Body of pancreas (tissue), 4 donors: ENCODE measurements around the gene COL5A2. TPM values are rescaled to one million over a fixed set of nuclear protein-coding genes. Genes with fewer than 3 reads are reported as not detected.

ENCODE experiments used
- ATAC-seq: fragments of 150-250 bp; one replicate; pipeline ENCODE4 v1.9.1; 2016
- DNase-seq, 4 donors: peaks; one replicate each; pipeline ENCODE4 v3.0.0-alpha.2; 2019
- H3K27ac ChIP-seq, 4 donors: fragments of 200-600 bp; sonication (generic); 1 replicate in 3 of 4; 2 replicates in 1 of 4; pipeline versions ENCODE4 v1.5.1 to v1.6.1; 2016 to 2019; ENCODE audit warnings: mild to moderate bottlenecking in 1 of 4, mixed read lengths in 1 of 4, moderate library complexity in 1 of 4
- H3K27me3 ChIP-seq, 2 donors: fragments of 200-600 bp; sonication (generic); one replicate each; pipeline ENCODE4 v1.6.0; 2016; ENCODE audit warnings: mild to moderate bottlenecking in 1 of 2
- H3K36me3 ChIP-seq, 2 donors: fragments of 200-600 bp; sonication (generic); replicated peaks in 1 of 2; 2 replicates each; pipeline ENCODE4 v1.5.1; 2016; ENCODE audit warnings: low read depth in 2 of 2; ENCODE audit not compliant: insufficient read depth in 1 of 2
- H3K4me1 ChIP-seq: fragments of 200-600 bp; sonication (generic); one replicate; pipeline ENCODE4 v1.6.0; 2016
- H3K4me3 ChIP-seq, 2 donors: fragments of 200-600 bp; sonication (generic); 1 replicate in 1 of 2; 2 replicates in 1 of 2; pipeline ENCODE4 v1.5.1; 2016 to 2019
- H3K9me3 ChIP-seq, 3 donors: fragments of 200-600 bp; sonication (generic); 1 replicate in 2 of 3; 2 replicates in 1 of 3; pipeline ENCODE4 v1.5.1; 2016
- POLR2A ChIP-seq, 3 donors: fragments of 450-650 bp; IDR thresholded peaks; one replicate each; pipeline ENCODE4 v1.6.1; 2016; ENCODE audit warnings: antibody characterized with exemption in 3 of 3, mild to moderate bottlenecking in 2 of 3
- WGBS, 2 donors: methylation state at CpG; one replicate each; pipeline ENCODE4 v1.1.5; 2017; 5-methylcytosine and 5-hydroxymethylcytosine counted together
- intact Hi-C: fragments of 100-400 bp; cut with DNase I; formaldehyde crosslinking; loops from one replicate; pipeline ENCODE4 v1.15.1; 2023
- total RNA-seq, 2 donors: library from RNA; depleted of rRNA; stranded (reverse); fragments of >200 nt; gene quantifications; one replicate each; pipeline ENCODE4 v1.1.0, GENCODE V29; 2016
- TF ChIP-seq, protein P1 (sequence below), 7 experiments: fragments of 450-650 bp in 4 of 7; fragments of 200-600 bp in 3 of 7; sonication (generic) in 3 of 7; IDR thresholded peaks; one replicate each; pipeline ENCODE4 v1.5.1; 2016 to 2019; ENCODE audit warnings: antibody characterized with exemption in 7 of 7

COL5A2 gene
- total RNA-seq, 2 donors from 2014 or later: 10.1 to 24.1 TPM

DNA sequence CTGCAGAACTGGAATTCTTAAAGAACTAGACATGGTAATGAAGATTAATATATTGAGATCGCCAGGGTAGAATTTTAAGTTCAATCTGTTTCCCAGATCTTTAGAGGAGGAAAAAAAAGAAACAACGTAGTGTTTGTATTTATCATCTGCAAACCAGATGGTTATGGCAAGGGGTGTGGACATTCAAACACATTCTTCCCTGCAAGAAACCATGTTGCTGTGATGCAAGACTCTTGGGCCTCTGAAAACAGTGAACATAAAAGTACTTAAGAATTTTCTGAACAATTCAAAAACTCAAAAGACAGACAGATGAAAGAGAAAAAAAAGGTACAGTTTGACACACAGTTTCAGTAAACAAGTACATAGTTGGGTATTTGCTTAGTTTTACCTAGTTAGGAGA lies 35.6 kb downstream of the COL5A2 start:
- no peaks in the 10 kb centered on the region for H3K27me3 ChIP-seq
- no peak for DNase-seq
- H3K4me3 ChIP-seq: no peak overlapping the region
- no peak for ATAC-seq
- no peaks in the 10 kb centered on the region for H3K4me1 ChIP-seq
- H3K9me3 ChIP-seq: no peaks in the 10 kb centered on the region
- no peak for TF ChIP-seq POLR2A (IDR thresholded peaks at IDR 0.05)
- TF ChIP-seq, protein P1, sequence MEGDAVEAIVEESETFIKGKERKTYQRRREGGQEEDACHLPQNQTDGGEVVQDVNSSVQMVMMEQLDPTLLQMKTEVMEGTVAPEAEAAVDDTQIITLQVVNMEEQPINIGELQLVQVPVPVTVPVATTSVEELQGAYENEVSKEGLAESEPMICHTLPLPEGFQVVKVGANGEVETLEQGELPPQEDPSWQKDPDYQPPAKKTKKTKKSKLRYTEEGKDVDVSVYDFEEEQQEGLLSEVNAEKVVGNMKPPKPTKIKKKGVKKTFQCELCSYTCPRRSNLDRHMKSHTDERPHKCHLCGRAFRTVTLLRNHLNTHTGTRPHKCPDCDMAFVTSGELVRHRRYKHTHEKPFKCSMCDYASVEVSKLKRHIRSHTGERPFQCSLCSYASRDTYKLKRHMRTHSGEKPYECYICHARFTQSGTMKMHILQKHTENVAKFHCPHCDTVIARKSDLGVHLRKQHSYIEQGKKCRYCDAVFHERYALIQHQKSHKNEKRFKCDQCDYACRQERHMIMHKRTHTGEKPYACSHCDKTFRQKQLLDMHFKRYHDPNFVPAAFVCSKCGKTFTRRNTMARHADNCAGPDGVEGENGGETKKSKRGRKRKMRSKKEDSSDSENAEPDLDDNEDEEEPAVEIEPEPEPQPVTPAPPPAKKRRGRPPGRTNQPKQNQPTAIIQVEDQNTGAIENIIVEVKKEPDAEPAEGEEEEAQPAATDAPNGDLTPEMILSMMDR (IDR thresholded peaks at IDR 0.05): no peak
- 49 to 57% methylated on average over 2 of the region's 2 CpGs for WGBS, 2 donors
- no peaks in the 10 kb centered on the region for H3K36me3 ChIP-seq
- intact Hi-C loops: no loop called here
- no peak overlapping the region for H3K27ac ChIP-seq

DNA sequence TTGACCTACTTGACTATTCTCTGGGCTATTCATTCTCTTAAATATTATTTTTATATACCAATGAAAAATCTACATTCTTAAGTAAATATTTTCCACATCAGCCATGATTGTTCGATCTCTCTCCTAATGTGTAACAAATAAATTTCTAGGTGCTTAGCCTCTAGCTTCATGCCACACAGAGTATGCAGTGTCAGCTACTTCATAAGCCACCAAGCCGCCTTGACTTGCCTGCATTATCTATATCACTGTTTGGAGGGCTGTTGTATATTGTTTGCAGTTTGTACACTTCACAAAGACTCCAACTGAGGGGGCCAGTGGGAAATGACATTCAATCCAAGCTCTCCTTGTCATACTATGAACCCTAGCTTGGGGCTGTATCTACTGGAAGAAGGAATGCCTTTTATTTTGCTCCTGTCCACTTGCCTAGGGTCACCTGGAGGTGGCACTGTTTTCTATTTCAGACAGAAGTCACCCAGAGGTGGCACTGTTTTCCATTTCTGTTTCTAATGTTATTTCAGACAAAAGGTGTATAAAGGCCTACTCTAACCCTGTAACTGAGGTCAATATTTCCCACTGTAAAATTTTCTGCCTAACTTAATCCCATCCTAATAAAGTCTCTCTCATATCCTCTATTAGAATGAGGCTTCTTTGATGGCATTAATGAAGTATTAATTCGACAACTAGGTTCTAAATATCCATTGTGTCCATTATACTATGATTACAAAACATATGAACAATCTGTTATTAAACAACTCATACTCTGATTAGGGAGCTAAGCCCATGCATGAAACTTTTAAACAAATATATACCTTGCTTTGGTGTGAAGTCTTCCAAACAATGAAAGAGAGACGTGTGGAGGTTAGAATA lies 36.4 kb downstream of the COL5A2 start:
- DNase-seq: peak; percentile 43 to 59 (median 50)
- Histone ChIP-seq H3K4me3 (no peak overlapping the region), H3K36me3 (no peaks in the 10 kb centered on the region), H3K27me3 (no peaks in the 10 kb centered on the region), H3K27ac (no peak overlapping the region), H3K4me1 (no peaks in the 10 kb centered on the region), H3K9me3 (no peaks in the 10 kb centered on the region)
- intact Hi-C loops: no loop called here
- TF ChIP-seq POLR2A (IDR thresholded peaks at IDR 0.05): no peak
- TF ChIP-seq, protein P1 (IDR thresholded peaks at IDR 0.05): peak; percentile 53 to 92 (median 87)
- WGBS, 2 donors: 77 to 83% methylated on average over 4 of the region's 4 CpGs
- ATAC-seq: peak; percentile 91

- H3K4me3 ChIP-seq: no peak overlapping the region
- no peak for DNase-seq
- WGBS, 2 donors: 88 to 94% methylated on average over 5 of the region's 5 CpGs
- H3K27ac ChIP-seq: no peak overlapping the region
- intact Hi-C loops: no loop called here
- H3K36me3 ChIP-seq: no peaks in the 10 kb centered on the region
- H3K27me3 ChIP-seq: no peaks in the 10 kb centered on the region
- ATAC-seq: no peak
- no peaks in the 10 kb centered on the region for H3K9me3 ChIP-seq
- no peak for TF ChIP-seq POLR2A (IDR thresholded peaks at IDR 0.05)
- TF ChIP-seq, protein P1 (IDR thresholded peaks at IDR 0.05): no peak
- H3K4me1 ChIP-seq: no peaks in the 10 kb centered on the region
These were observed 40.8 kb downstream of the COL5A2 start for GRCh38 chr2:189138800-189139199.

DNA sequence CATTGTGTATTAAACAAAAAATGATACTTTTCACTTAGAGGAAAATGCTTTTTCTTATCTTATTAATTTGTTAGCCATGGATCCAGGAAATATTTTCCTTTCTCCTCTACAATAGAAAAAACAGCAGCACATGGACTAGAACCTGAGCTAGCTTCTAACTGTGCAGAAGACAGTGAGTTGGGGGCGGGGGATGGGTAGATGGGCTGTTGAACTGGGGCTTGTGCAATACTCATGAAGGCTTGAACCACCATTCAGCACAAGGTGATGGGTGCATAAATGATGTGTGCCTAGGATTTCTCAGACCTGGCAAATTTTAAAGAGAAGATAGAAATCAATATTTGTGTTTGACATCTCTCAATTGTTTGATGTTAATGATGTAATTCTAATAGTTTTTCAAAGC lies 42.0 kb downstream of the COL5A2 start:
- Histone ChIP-seq H3K9me3 (no peaks in the 10 kb centered on the region), H3K4me1 (no peaks in the 10 kb centered on the region), H3K27ac (no peak overlapping the region), H3K27me3 (no peaks in the 10 kb centered on the region), H3K4me3 (no peak overlapping the region), H3K36me3 (no peaks in the 10 kb centered on the region)
- ATAC-seq (no peak), DNase-seq (no peak)
- intact Hi-C loops: no loop called here
- 87 to 92% methylated on average over 1 of the region's 1 CpG for WGBS, 2 donors
- TF ChIP-seq, protein P1 (IDR thresholded peaks at IDR 0.05): no peak
- no peak for TF ChIP-seq POLR2A (IDR thresholded peaks at IDR 0.05)

GRCh38 chr2:189134485-189134884 lies 45.1 kb downstream of the COL5A2 start:
- no peaks in the 10 kb centered on the region for H3K27me3 ChIP-seq
- DNase-seq: no peak
- H3K9me3 ChIP-seq: no peaks in the 10 kb centered on the region
- H3K4me1 ChIP-seq: no peaks in the 10 kb centered on the region
- H3K27ac ChIP-seq: no peak overlapping the region
- H3K36me3 ChIP-seq: no peaks in the 10 kb centered on the region
- no peak for TF ChIP-seq POLR2A (IDR thresholded peaks at IDR 0.05)
- TF ChIP-seq, protein P1 (IDR thresholded peaks at IDR 0.05): no peak
- H3K4me3 ChIP-seq: no peak overlapping the region
- WGBS, 2 donors: 48 to 93% methylated on average over 4 of the region's 4 CpGs
- intact Hi-C loops: no loop called here
- ATAC-seq: no peak
